Renal cortical epithelial cell (primary cell): ENCODE data around the gene SCAF4. TPM values are rescaled to one million over a fixed set of nuclear protein-coding genes. Genes with fewer than 3 reads are reported as not detected.
"Not testable (repeated sequence)": the region's sequence is repeated elsewhere in the genome, so short reads cannot be mapped to it uniquely, and the experiment has no call there.

Experiments
- DNase-seq: peaks from one replicate; pipeline ENCODE4 v3.0.0-alpha.2; 2011; ENCODE audit warnings: low read depth
- total RNA-seq: library from RNA; depleted of rRNA; stranded (reverse); fragments of >200 nt; gene quantifications from 2 replicates; pipeline ENCODE4 v1.2.3, GENCODE V29; 2014

SCAF4 gene
- total RNA-seq, 1 donor from 2014 or later: 10.6 TPM

- no peak for DNase-seq
These were observed 81.0 kb downstream of the SCAF4 start for GRCh38 chr21:31650930-31651329.

- no peak for DNase-seq
These were observed 84.3 kb downstream of the SCAF4 start for GRCh38 chr21:31647650-31648049.

- no peak for DNase-seq
These were observed 87.3 kb downstream of the SCAF4 start for GRCh38 chr21:31644643-31645042.

GRCh38 chr21:31641416-31641922, 90.4 kb downstream of the SCAF4 start:
- DNase-seq: no peak

- DNase-seq: no peak
These were observed 95.0 kb downstream of the SCAF4 start for GRCh38 chr21:31636874-31637273.

GRCh38 chr21:31634993-31635392, 96.9 kb downstream of the SCAF4 start:
- no peak for DNase-seq

- DNase-seq: not testable (repeated sequence)
These were observed 100.0 kb downstream of the SCAF4 start for GRCh38 chr21:31631881-31632280.

- DNase-seq: peak; percentile 96
These were observed 101.8 kb downstream of the SCAF4 start for GRCh38 chr21:31629972-31630711.

- no peak for DNase-seq
These were observed 106.9 kb downstream of the SCAF4 start for GRCh38 chr21:31624961-31625491.

- no peak for DNase-seq
These were observed 107.7 kb downstream of the SCAF4 start for GRCh38 chr21:31624181-31624580.

- no peak for DNase-seq
These were observed 108.3 kb downstream of the SCAF4 start for GRCh38 chr21:31623664-31624063.

- DNase-seq: no peak
These were observed 109.5 kb downstream of the SCAF4 start for GRCh38 chr21:31622397-31622796.

Other genes with a start within 250 kb of the SCAF4 start
- gene SOD1, start 72.4 kb downstream of the SCAF4 start, total RNA-seq: 332 and 379 TPM in 2 replicates
- 0.17 and 1.8 TPM in 2 replicates for gene HUNK, start 140.9 kb upstream of the SCAF4 start, total RNA-seq